GM18909 (cell line): ENCODE measurements around the gene CLIP4.

Experiments used
- ATAC-seq: cut with Tn5 transposase; IDR thresholded peaks from one replicate; pipeline ENCODE4 v1.9.1; 2021; ENCODE audit warnings: mild to moderate bottlenecking; ENCODE audit not compliant: unreplicated experiment, poor library complexity

Gene CLIP4

GRCh38 chr2:29216609-29216909, 101.3 kb downstream of the CLIP4 start:
- no peak for ATAC-seq

GRCh38 chr2:29218071-29218470, 102.9 kb downstream of the CLIP4 start:
- ATAC-seq = no peak

GRCh38 chr2:29218550-29219125, 103.4 kb downstream of the CLIP4 start:
- ATAC-seq = no peak

GRCh38 chr2:29219374-29219773, 104.2 kb downstream of the CLIP4 start:
- ATAC-seq = no peak

GRCh38 chr2:29220506-29221270, 105.5 kb downstream of the CLIP4 start:
- no peak for ATAC-seq

- no peak for ATAC-seq
Observed at GRCh38 chr2:29222381-29223179, 107.4 kb downstream of the CLIP4 start.

- no peak for ATAC-seq
Observed at GRCh38 chr2:29223257-29223656, 108.0 kb downstream of the CLIP4 start.

- no peak for ATAC-seq
Observed at GRCh38 chr2:29223851-29224692, 108.9 kb downstream of the CLIP4 start.

GRCh38 chr2:29224693-29225551, 109.7 kb downstream of the CLIP4 start:
- no peak for ATAC-seq

GRCh38 chr2:29225814-29226213, 110.6 kb downstream of the CLIP4 start:
- no peak for ATAC-seq

GRCh38 chr2:29226375-29226774, 111.2 kb downstream of the CLIP4 start:
- ATAC-seq = no peak

- ATAC-seq = no peak
Observed at GRCh38 chr2:29226808-29227207, 111.6 kb downstream of the CLIP4 start.

- no peak for ATAC-seq
Observed at GRCh38 chr2:29227935-29228675, 112.9 kb downstream of the CLIP4 start.

- ATAC-seq = no peak
Observed at GRCh38 chr2:29228947-29229346, 113.7 kb downstream of the CLIP4 start.

- no peak for ATAC-seq
Observed at GRCh38 chr2:29229640-29230039, 114.4 kb downstream of the CLIP4 start.

- no peak for ATAC-seq
Observed at GRCh38 chr2:29232041-29232440, 116.8 kb downstream of the CLIP4 start.

GRCh38 chr2:29233428-29233827, 118.2 kb downstream of the CLIP4 start:
- ATAC-seq = no peak

GRCh38 chr2:29235411-29235810, 120.2 kb downstream of the CLIP4 start:
- no peak for ATAC-seq

- no peak for ATAC-seq
Observed at GRCh38 chr2:29236074-29236473, 120.9 kb downstream of the CLIP4 start.
